ENCODE results near the gene ZBED4. TPM values are rescaled to one million over a fixed set of nuclear protein-coding genes. Genes with fewer than 3 reads are reported as not detected.

ZBED4 gene
- total RNA-seq, 1 experiment from 2014 or later, result 21.6 TPM

DNA sequence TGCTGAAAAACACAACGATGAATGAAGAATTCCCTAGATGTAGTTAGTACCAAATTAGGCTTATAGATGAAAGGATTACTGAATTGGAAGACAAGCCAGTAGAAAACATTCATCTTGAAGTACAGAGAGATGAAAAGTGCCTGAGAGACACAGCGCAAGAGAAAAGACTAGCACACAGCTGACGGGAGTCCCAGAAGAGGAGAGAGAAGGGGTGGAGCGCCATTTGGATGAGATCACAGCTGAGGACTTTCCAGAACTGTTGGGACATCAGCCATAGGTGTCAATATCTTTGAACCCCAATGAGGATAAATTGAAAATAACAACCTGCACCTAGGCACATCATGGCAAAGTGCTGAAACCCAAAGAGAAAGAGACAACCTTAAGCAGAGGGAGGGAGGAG lies 39.4 kb downstream of the ZBED4 start:
- Histone ChIP-seq H3K9me3 (ENCODE audit: control insufficient read depth in 1 of 2, insufficient read depth in 1 of 2, low read depth in 1 of 2, low read length in 2 of 2) (peaks cover 0 to 8% of the 10 kb centered on the region in 2 experiments; a peak in 3 of 4 replicates), H3K27ac (ENCODE audit: low read depth, low read length) (no peak overlapping the region), H3K36me3 (ENCODE audit: control insufficient read depth in 1 of 2, insufficient read depth in 2 of 2, low read length in 2 of 2) (peaks cover 4 to 23% of the 10 kb centered on the region in 2 experiments), H2AFZ (ENCODE audit: low read depth, low read length, poor library complexity, severe bottlenecking) (no peak overlapping the region), H3K9me2 (ENCODE audit: insufficient read depth) (no peaks in the 10 kb centered on the region), H3K4me3 (replicated peaks in 1 of 2; ENCODE audit: low read depth in 1 of 2, low read length in 2 of 2) (no peak overlapping the region), H3K9ac (ENCODE audit: low read length) (no peak overlapping the region), H3K4me2 (ENCODE audit: low read length) (no peak overlapping the region), H3K27me3 (ENCODE audit: insufficient read depth, low read length) (no peaks in the 10 kb centered on the region), H3K4me1 (ENCODE audit: control insufficient read depth in 1 of 2, insufficient read depth in 2 of 2, low read length in 2 of 2) (no peaks in the 10 kb centered on the region), H3K79me2 (ENCODE audit: insufficient read depth, low read length) (peaks cover 12% of the 10 kb centered on the region), H4K20me1 (ENCODE audit: insufficient read depth) (no peaks in the 10 kb centered on the region)
- no peak for DNase-seq (ENCODE audit: low read depth, low spot score)
- ChIA-PET RAD21 (ENCODE audit: low non-redundant PET in 1 of 2, low total read pairs in 2 of 2, uncharacterized antibody in 2 of 2, unreplicated experiment in 2 of 2) (no interaction called here), CTCF (no interaction called here), POLR2A (no interaction called here)
- no peak for ATAC-seq
- intact Hi-C loops (cut with micrococcal nuclease), result no loop called here
- TF ChIP-seq, protein P1, sequence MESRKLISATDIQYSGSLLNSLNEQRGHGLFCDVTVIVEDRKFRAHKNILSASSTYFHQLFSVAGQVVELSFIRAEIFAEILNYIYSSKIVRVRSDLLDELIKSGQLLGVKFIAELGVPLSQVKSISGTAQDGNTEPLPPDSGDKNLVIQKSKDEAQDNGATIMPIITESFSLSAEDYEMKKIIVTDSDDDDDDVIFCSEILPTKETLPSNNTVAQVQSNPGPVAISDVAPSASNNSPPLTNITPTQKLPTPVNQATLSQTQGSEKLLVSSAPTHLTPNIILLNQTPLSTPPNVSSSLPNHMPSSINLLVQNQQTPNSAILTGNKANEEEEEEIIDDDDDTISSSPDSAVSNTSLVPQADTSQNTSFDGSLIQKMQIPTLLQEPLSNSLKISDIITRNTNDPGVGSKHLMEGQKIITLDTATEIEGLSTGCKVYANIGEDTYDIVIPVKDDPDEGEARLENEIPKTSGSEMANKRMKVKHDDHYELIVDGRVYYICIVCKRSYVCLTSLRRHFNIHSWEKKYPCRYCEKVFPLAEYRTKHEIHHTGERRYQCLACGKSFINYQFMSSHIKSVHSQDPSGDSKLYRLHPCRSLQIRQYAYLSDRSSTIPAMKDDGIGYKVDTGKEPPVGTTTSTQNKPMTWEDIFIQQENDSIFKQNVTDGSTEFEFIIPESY (IDR thresholded peaks at IDR 0.05; ENCODE audit: extremely low read depth, insufficient replicate concordance, low read length), result no peak
- TF ChIP-seq RAD21 (IDR thresholded peaks at IDR 0.05; ENCODE audit: low read depth) (no peak), SRF (IDR thresholded peaks at IDR 0.05; ENCODE audit: low read depth) (no peak)
- no TSS peak for BruUV-seq (replicated peaks)

DNA sequence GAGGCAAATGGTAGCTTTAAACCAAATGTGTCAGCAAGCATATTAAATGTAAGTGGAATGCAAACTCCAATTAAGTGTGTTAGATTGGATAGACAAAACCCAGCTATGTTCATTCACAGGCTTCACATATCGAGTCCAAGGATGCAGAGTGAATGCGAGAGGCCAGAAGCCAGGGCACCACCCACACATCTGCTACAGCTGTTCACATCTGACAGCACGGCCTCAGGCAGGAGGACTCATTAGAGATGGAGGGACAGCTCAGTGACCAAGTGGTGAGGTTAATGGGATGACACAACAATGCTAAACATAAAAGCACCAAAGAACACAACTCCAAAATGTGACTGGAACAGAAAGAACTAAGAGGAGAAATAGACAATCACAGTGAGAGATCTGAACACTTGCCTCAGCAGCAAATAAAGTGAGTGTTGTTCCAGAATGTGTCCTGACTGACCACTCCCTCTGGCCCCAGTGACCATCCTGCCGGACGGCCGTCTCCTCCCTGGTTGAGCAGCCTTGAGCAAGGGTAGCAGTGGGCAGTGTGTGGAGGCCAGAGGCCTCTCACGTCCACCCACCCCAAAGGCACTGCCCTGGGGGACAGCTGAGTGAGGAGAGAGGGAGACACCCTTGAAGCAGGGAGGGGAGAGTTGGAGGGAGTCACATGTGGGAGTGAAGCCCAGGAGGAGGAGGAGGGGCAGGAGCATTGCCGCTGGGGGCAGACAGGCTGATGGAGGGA lies 40.8 kb downstream of the ZBED4 start:
- H3K4me1 ChIP-seq (ENCODE audit: control insufficient read depth in 1 of 2, insufficient read depth in 2 of 2, low read length in 2 of 2), result no peaks in the 10 kb centered on the region
- no peaks in the 10 kb centered on the region for H3K9me2 ChIP-seq (ENCODE audit: insufficient read depth)
- ChIA-PET RAD21 (ENCODE audit: low non-redundant PET in 1 of 2, low total read pairs in 2 of 2, uncharacterized antibody in 2 of 2, unreplicated experiment in 2 of 2) (no interaction called here), POLR2A (no interaction called here), CTCF (no interaction called here)
- peaks cover 0 to 1% of the 10 kb centered on the region in 2 experiments; a peak in 2 of 4 replicates for H3K9me3 ChIP-seq (ENCODE audit: control insufficient read depth in 1 of 2, insufficient read depth in 1 of 2, low read depth in 1 of 2, low read length in 2 of 2)
- DNase-seq (ENCODE audit: low read depth, low spot score) (no peak), ATAC-seq (peak; percentile 25)
- H3K36me3 ChIP-seq (ENCODE audit: control insufficient read depth in 1 of 2, insufficient read depth in 2 of 2, low read length in 2 of 2), result peaks cover 0 to 11% of the 10 kb centered on the region in 2 experiments; a peak in 2 of 4 replicates
- H4K20me1 ChIP-seq (ENCODE audit: insufficient read depth), result no peaks in the 10 kb centered on the region
- TF ChIP-seq, protein P2, sequence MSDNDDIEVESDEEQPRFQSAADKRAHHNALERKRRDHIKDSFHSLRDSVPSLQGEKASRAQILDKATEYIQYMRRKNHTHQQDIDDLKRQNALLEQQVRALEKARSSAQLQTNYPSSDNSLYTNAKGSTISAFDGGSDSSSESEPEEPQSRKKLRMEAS (IDR thresholded peaks at IDR 0.05), result no peak
- no peak for TF ChIP-seq POLR2A (IDR thresholded peaks at IDR 0.05; ENCODE audit: borderline replicate concordance, extremely low read depth, insufficient read depth, insufficient read length)
- no peak for TF ChIP-seq ELF1 (IDR thresholded peaks at IDR 0.05; ENCODE audit: borderline replicate concordance, low read depth)
- no peak overlapping the region for H2AFZ ChIP-seq (ENCODE audit: low read depth, low read length, poor library complexity, severe bottlenecking)
- no peaks in the 10 kb centered on the region for H3K27me3 ChIP-seq (ENCODE audit: insufficient read depth, low read length)
- H3K4me2 ChIP-seq (ENCODE audit: low read length), result no peak overlapping the region
- intact Hi-C loops (cut with micrococcal nuclease), result no loop called here
- no peak overlapping the region for H3K4me3 ChIP-seq (replicated peaks in 1 of 2; ENCODE audit: low read depth in 1 of 2, low read length in 2 of 2)
- no peak overlapping the region for H3K9ac ChIP-seq (ENCODE audit: low read length)
- no TSS peak for BruUV-seq (replicated peaks)
- no peak overlapping the region for H3K27ac ChIP-seq (ENCODE audit: low read depth, low read length)
- no peaks in the 10 kb centered on the region for H3K79me2 ChIP-seq (ENCODE audit: insufficient read depth, low read length)
